Esophagus squamous epithelium (tissue), 4 donors: Measurements from ENCODE around the gene FAM32A.

Experiments
- CTCF ChIP-seq, 6 experiments: fragments of 450-650 bp in 4 of 6; fragments of 200-600 bp in 2 of 6; sonication (generic) in 2 of 6; IDR thresholded peaks; one replicate each; pipeline ENCODE4 v1.5.1; 2016 to 2019; ENCODE audit warnings: antibody characterized with exemption in 6 of 6, mild to moderate bottlenecking in 4 of 6, moderate library complexity in 4 of 6
- POLR2A ChIP-seq, 4 donors: fragments of 450-650 bp; IDR thresholded peaks; one replicate each; pipeline ENCODE4 v1.6.1; 2017; ENCODE audit warnings: antibody characterized with exemption in 4 of 4, mild to moderate bottlenecking in 4 of 4, moderate library complexity in 3 of 4

- TF ChIP-seq POLR2A (IDR thresholded peaks at IDR 0.05) (no peak), CTCF (IDR thresholded peaks at IDR 0.05) (no peak)
These were observed 23.0 kb downstream of the FAM32A start for GRCh38 chr19:16208064-16208759.
